Spleen (tissue), 13 donors: Measurements from ENCODE around the gene PLSCR5. TPM values are rescaled to one million over a fixed set of nuclear protein-coding genes. Genes with fewer than 3 reads are reported as not detected.

Experiments
- DNase-seq: peaks from one replicate; pipeline ENCODE4 v3.0.0-alpha.2; 2020
- H3K27ac ChIP-seq, 8 donors: fragments of 200-600 bp; sonication (generic) in 7 of 8; 1 replicate in 4 of 8; 2 replicates in 4 of 8; pipeline versions ENCODE4 v1.5.0 to v1.8.0; 2016 to 2021; ENCODE audit warnings: inconsistent platforms in 4 of 8, mild to moderate bottlenecking in 4 of 8, moderate library complexity in 1 of 8
- H3K27me3 ChIP-seq, 7 donors: fragments of 200-600 bp; sonication (generic) in 6 of 7; replicated peaks in 1 of 7; 1 replicate in 4 of 7; 2 replicates in 3 of 7; pipeline versions ENCODE4 v1.5.0 to v1.8.0; 2016 to 2021; ENCODE audit warnings: inconsistent platforms in 3 of 7, mild to moderate bottlenecking in 1 of 7
- H3K36me3 ChIP-seq, 6 donors: fragments of 200-600 bp; sonication (generic) in 5 of 6; 1 replicate in 4 of 6; 2 replicates in 2 of 6; pipeline versions ENCODE4 v1.5.0 to v1.8.0; 2016 to 2021; ENCODE audit warnings: inconsistent platforms in 2 of 6
- H3K4me1 ChIP-seq, 6 donors: fragments of 200-600 bp; sonication (generic) in 5 of 6; 1 replicate in 3 of 6; 2 replicates in 3 of 6; pipeline versions ENCODE4 v1.5.0 to v1.8.0; 2016 to 2021; ENCODE audit warnings: inconsistent platforms in 3 of 6
- H3K4me3 ChIP-seq, 8 donors: fragments of 200-600 bp; sonication (generic) in 7 of 8; 1 replicate in 4 of 8; 2 replicates in 4 of 8; pipeline versions ENCODE4 v1.5.0 to v1.8.0; 2016 to 2021; ENCODE audit warnings: inconsistent platforms in 4 of 8, mild to moderate bottlenecking in 4 of 8, moderate library complexity in 2 of 8
- H3K9me3 ChIP-seq, 8 donors: fragments of 200-600 bp; sonication (generic) in 7 of 8; 1 replicate in 4 of 8; 2 replicates in 4 of 8; pipeline versions ENCODE4 v1.5.0 to v1.8.0; 2016 to 2021; ENCODE audit warnings: inconsistent platforms in 4 of 8
- CTCF ChIP-seq, 11 experiments: fragments of 200-600 bp in 7 of 11; fragments of 450-650 bp in 4 of 11; sonication (generic) in 4 of 11; IDR thresholded peaks in 8 of 11; conservative IDR thresholded peaks in 3 of 11; 1 replicate in 7 of 11; 2 replicates in 4 of 11; pipeline versions ENCODE4 v1.4.0 to v1.8.0; 2016 to 2021; ENCODE audit warnings: antibody characterized with exemption in 11 of 11, inconsistent platforms in 4 of 11, mild to moderate bottlenecking in 1 of 11
- POLR2A ChIP-seq, 3 donors: fragments of 450-650 bp; IDR thresholded peaks; one replicate each; pipeline ENCODE4 v1.5.1; 2017; ENCODE audit warnings: antibody characterized with exemption in 3 of 3, mild to moderate bottlenecking in 1 of 3
- POLR2AphosphoS5 ChIP-seq, 3 donors: sonication (generic); formaldehyde crosslinking; IDR thresholded peaks; one replicate each; pipeline ENCODE4 v1.5.1; 2017; ENCODE audit warnings: antibody characterized with exemption in 3 of 3
- WGBS, 5 donors: extraction: QIAGEN DNeasy Blood & Tissue Kit in 3 of 5; methylation state at CpG; one replicate each; pipeline versions ENCODE4 v1.1.5 to v1.1.7; 2013 to 2018; 5-methylcytosine and 5-hydroxymethylcytosine counted together
- intact Hi-C: fragments of 100-400 bp; cut with DNase I; formaldehyde crosslinking; loops from one replicate; pipeline ENCODE4 v1.15.0; 2023; ENCODE audit warnings: low total_unique reads
- long read RNA-seq, 2 donors: transcript quantifications; one replicate each; lab custom pipeline, GENCODE V29; 2026
- polyA plus RNA-seq, 3 donors: library from polyadenylated mRNA; stranded (reverse); fragments of 200-250 nt; gene quantifications; one replicate each; pipeline ENCODE4 v1.2.1, GENCODE V29; 2013
- total RNA-seq, 7 donors: library from RNA; depleted of rRNA in 3 of 7; stranded (reverse); fragments of >200 nt in 3 of 7; fragmentation: NEBNext Ultra II Directional in 4 of 7; extraction: Animal tissue kit (Norgen Biotek cat#: 25700) in 4 of 7; gene quantifications; one replicate each; pipeline versions ENCODE4 v1.1.0 to v1.2.1, GENCODE V29; 2016 to 2021
- donor health status: healthy with polysubstance abuse.
- donor health status: DM: no; HTN: no; CAD: no; lungs with moderate emphysema.
- donor health status: DM: no; HTN: no; CAD: no.
- donor health status: Bipolar disorder and iron deficiency.
- donor health status: healthy.
- donor health status: DM: no; HTN: no; CAD: no.
- donor health status: DM: yes; HTN: yes; CAD: no.

The PLSCR5 gene
- total RNA-seq (not detected), polyA plus RNA-seq (not detected)
- long read RNA-seq, donor 1, result 0 reads
- long read RNA-seq, donor 2, result 0 reads

- Histone ChIP-seq H3K27ac (no peak within 1 kb of the TSS), H3K9me3 (no peaks in the 10 kb centered on the region), H3K4me3 (no peak within 1 kb of the TSS), H3K27me3 (peaks cover 0 to 3% (median 0%) of the 10 kb centered on the region in 7 donors), H3K36me3 (no peaks in the 10 kb centered on the region), H3K4me1 (no peaks in the 10 kb centered on the region)
- 50 to 76% (median 66%) methylated on average over 3 of the region's 3 CpGs for WGBS, 5 donors
- no peak for DNase-seq
- TF ChIP-seq POLR2AphosphoS5 (IDR thresholded peaks at IDR 0.05) (no peak), POLR2A (IDR thresholded peaks at IDR 0.05) (no peak), CTCF (IDR thresholded peaks at IDR 0.05 in 8 of 11, conservative IDR thresholded peaks at IDR 0.05 in 3 of 11) (no peak)
- intact Hi-C loops, result no loop called here
These were observed at the start of gene PLSCR5 for GRCh38 chr3:146605106-146605505. Gene PLSCR5, minus strand, starts transcription at chr3:146605346. Its CDS starts 134 bp downstream, at chr3:146605212.

- no peaks in the 10 kb centered on the region for H3K4me1 ChIP-seq
- peaks cover 0 to 11% (median 4%) of the 10 kb centered on the region in 8 donors for H3K9me3 ChIP-seq
- DNase-seq, result no peak
- no peaks in the 10 kb centered on the region for H3K36me3 ChIP-seq
- TF ChIP-seq POLR2AphosphoS5 (IDR thresholded peaks at IDR 0.05) (no peak), POLR2A (IDR thresholded peaks at IDR 0.05) (no peak), CTCF (IDR thresholded peaks at IDR 0.05 in 8 of 11, conservative IDR thresholded peaks at IDR 0.05 in 3 of 11) (no peak)
- WGBS, 5 donors, result 65 to 71% (median 68%) methylated on average over 3 of the region's 3 CpGs
- no peak overlapping the region for H3K27ac ChIP-seq
- intact Hi-C loops, result no loop called here
- H3K27me3 ChIP-seq, result peaks cover 0 to 5% (median 0%) of the 10 kb centered on the region in 7 donors
- no peak overlapping the region for H3K4me3 ChIP-seq
These were observed 48.8 kb upstream of the PLSCR5 start for GRCh38 chr3:146653978-146654377.

GRCh38 chr3:146650691-146651442 lies 45.7 kb upstream of the PLSCR5 start:
- intact Hi-C loops, result no loop called here
- Histone ChIP-seq H3K36me3 (no peaks in the 10 kb centered on the region), H3K27me3 (peaks cover 0 to 5% (median 0%) of the 10 kb centered on the region in 7 donors), H3K9me3 (no peaks in the 10 kb centered on the region), H3K27ac (no peak overlapping the region), H3K4me3 (no peak overlapping the region), H3K4me1 (no peaks in the 10 kb centered on the region)
- 84 to 97% (median 93%) methylated on average over 2 of the region's 2 CpGs for WGBS, 5 donors
- TF ChIP-seq POLR2AphosphoS5 (IDR thresholded peaks at IDR 0.05) (no peak), CTCF (IDR thresholded peaks at IDR 0.05 in 8 of 11, conservative IDR thresholded peaks at IDR 0.05 in 3 of 11) (no peak), POLR2A (IDR thresholded peaks at IDR 0.05) (no peak)
- DNase-seq, result no peak

GRCh38 chr3:146646261-146646660 lies 41.1 kb upstream of the PLSCR5 start:
- TF ChIP-seq POLR2A (IDR thresholded peaks at IDR 0.05) (no peak), POLR2AphosphoS5 (IDR thresholded peaks at IDR 0.05) (no peak), CTCF (IDR thresholded peaks at IDR 0.05 in 8 of 11, conservative IDR thresholded peaks at IDR 0.05 in 3 of 11) (no peak)
- Histone ChIP-seq H3K36me3 (no peaks in the 10 kb centered on the region), H3K27ac (no peak overlapping the region), H3K9me3 (no peaks in the 10 kb centered on the region), H3K4me3 (no peak overlapping the region), H3K4me1 (peaks cover 0 to 1% (median 0%) of the 10 kb centered on the region in 6 donors), H3K27me3 (no peaks in the 10 kb centered on the region)
- intact Hi-C loops, result no loop called here
- WGBS, 5 donors, result 46 to 80% (median 66%) methylated on average over 4 of the region's 4 CpGs
- DNase-seq, result no peak
